IMR-90 (cell line): Measurements from ENCODE around the gene NUFIP1. TPM values are rescaled to one million over a fixed set of nuclear protein-coding genes. Genes with fewer than 3 reads are reported as not detected.
A peak's percentile ranks its signal among the peaks of the same experiment; 100 is the strongest.

Experiments used
- ATAC-seq: fragments of 200-7000 bp; cut with Tn5 transposase; 2 replicates; pipeline ENCODE4 v1.9.1; 2020; ENCODE audit warnings: low read depth, mild to moderate bottlenecking, moderate library complexity
- BruUV-seq: library from RNA; stranded (reverse); fragments of 400-500 nt; replicated peaks from 2 replicates; lab custom pipeline; 2021; lab: Mats Ljungman, UMichigan
- CTCF ChIA-PET: fragments of 300-600 bp; formaldehyde crosslinking; extraction: SDS; loops from one replicate; lab custom pipeline; 2021; ENCODE audit warnings: antibody characterized with exemption; lab: Yijun Ruan, JAX
- POLR2A ChIA-PET: fragments of 300-600 bp; sonication (Branson Sonifier 250); formaldehyde crosslinking; loops from one replicate; lab custom pipeline; 2022; ENCODE audit warnings: antibody characterized with exemption; ENCODE audit not compliant: unreplicated experiment; lab: Charles Lee
- DNase-seq: peaks from one replicate; pipeline ENCODE4 v3.0.0; 2013
- H2AFZ ChIP-seq: replicated peaks from 2 replicates; pipeline ENCODE3; 2013; ENCODE audit warnings: low read length, mild to moderate bottlenecking; ENCODE audit not compliant: poor library complexity
- H2AK5ac ChIP-seq: 2 replicates; pipeline ENCODE4 v1.6.1; 2013; ENCODE audit warnings: low read depth, low read length, inconsistent platforms
- H2AK9ac ChIP-seq: replicated peaks from 2 replicates; pipeline ENCODE3; 2013; ENCODE audit warnings: mild to moderate bottlenecking, low read depth, low read length, moderate library complexity; ENCODE audit not compliant: poor library complexity
- H2BK120ac ChIP-seq: 2 replicates; pipeline ENCODE4 v1.6.1; 2013; ENCODE audit warnings: low read depth, low read length, inconsistent platforms
- H2BK15ac ChIP-seq: 3 replicates; pipeline ENCODE4 v1.6.1; 2013; ENCODE audit warnings: low read depth, low read length, inconsistent platforms
- H2BK20ac ChIP-seq: 2 replicates; pipeline ENCODE4 v1.6.1; 2013; ENCODE audit warnings: low read depth, mild to moderate bottlenecking, inconsistent platforms, low read length, moderate library complexity
- H2BK5ac ChIP-seq: 2 replicates; pipeline ENCODE4 v1.6.1; 2013; ENCODE audit warnings: mild to moderate bottlenecking, low read depth, low read length, inconsistent platforms; ENCODE audit not compliant: poor library complexity, severe bottlenecking
- H3K14ac ChIP-seq: replicated peaks from 2 replicates; pipeline ENCODE4 v1.6.1; 2013; ENCODE audit warnings: low read depth, low read length, inconsistent platforms
- H3K18ac ChIP-seq: 2 replicates; pipeline ENCODE4 v1.6.1; 2013; ENCODE audit warnings: low read depth, low read length, control low read depth
- H3K23ac ChIP-seq: 2 replicates; pipeline ENCODE4 v1.6.1; 2013; ENCODE audit warnings: low read depth, low read length, inconsistent platforms
- H3K27ac ChIP-seq: 2 replicates; pipeline ENCODE4 v1.5.1; 2013; ENCODE audit warnings: mild to moderate bottlenecking, control low read depth, low read length; ENCODE audit not compliant: insufficient read depth
- H3K27me3 ChIP-seq: 2 replicates; pipeline ENCODE4 v1.6.1; 2013; ENCODE audit warnings: low read length; ENCODE audit not compliant: control insufficient read depth, insufficient read depth
- H3K36me3 ChIP-seq: 2 replicates; pipeline ENCODE4 v1.6.1; 2013; ENCODE audit warnings: low read length, mixed read lengths; ENCODE audit not compliant: control insufficient read depth, insufficient read depth
- H3K4ac ChIP-seq: 2 replicates; pipeline ENCODE4 v1.6.1; 2013; ENCODE audit warnings: low read depth, low read length, inconsistent platforms
- H3K4me1 ChIP-seq: 2 replicates; pipeline ENCODE4 v1.6.1; 2013; ENCODE audit warnings: low read length, mixed read lengths; ENCODE audit not compliant: control insufficient read depth, insufficient read depth
- H3K4me2 ChIP-seq: 2 replicates; pipeline ENCODE4 v1.6.1; 2013; ENCODE audit warnings: low read depth, mild to moderate bottlenecking, control low read depth, low read length, moderate library complexity
- H3K4me3 ChIP-seq: 2 replicates; pipeline ENCODE4 v1.5.1; 2013; ENCODE audit warnings: low read depth, mild to moderate bottlenecking, control low read depth, low read length, moderate library complexity; ENCODE audit not compliant: insufficient read depth
- H3K56ac ChIP-seq: 2 replicates; pipeline ENCODE4 v1.6.1; 2013; ENCODE audit warnings: low read length, inconsistent platforms; ENCODE audit not compliant: insufficient read depth; ENCODE audit errors: extremely low read depth
- H3K79me1 ChIP-seq, 2 experiments: 2 replicates each; pipeline ENCODE4 v1.6.1; 2013; ENCODE audit warnings: low read length in 2 of 2, inconsistent platforms in 1 of 2, low read depth in 1 of 2
- H3K9ac ChIP-seq: 2 replicates; pipeline ENCODE4 v1.6.1; 2013; ENCODE audit warnings: low read depth, low read length, control low read depth
- H3K9me1 ChIP-seq: 2 replicates; pipeline ENCODE4 v1.6.1; 2013; ENCODE audit warnings: low read length, inconsistent platforms; ENCODE audit not compliant: insufficient read depth
- H3K9me3 ChIP-seq: 2 replicates; pipeline ENCODE4 v1.6.1; 2013; ENCODE audit warnings: low read length; ENCODE audit not compliant: control insufficient read depth, insufficient read depth
- H4K20me1 ChIP-seq: 2 replicates; pipeline ENCODE4 v1.6.1; 2013; ENCODE audit warnings: low read length, inconsistent platforms; ENCODE audit not compliant: insufficient read depth
- H4K5ac ChIP-seq: 2 replicates; pipeline ENCODE4 v1.6.1; 2013; ENCODE audit warnings: mild to moderate bottlenecking, low read depth, low read length, control low read depth
- H4K8ac ChIP-seq, 2 experiments: 2 replicates each; pipeline ENCODE4 v1.6.1; 2013; ENCODE audit warnings: low read depth in 2 of 2, low read length in 2 of 2, control low read depth in 1 of 2, inconsistent platforms in 1 of 2
- H4K91ac ChIP-seq: 2 replicates; pipeline ENCODE4 v1.6.1; 2013; ENCODE audit warnings: low read depth, low read length, inconsistent platforms; ENCODE audit not compliant: insufficient read depth
- CEBPB ChIP-seq: IDR thresholded peaks from 2 replicates; pipeline ENCODE4 v1.6.1; 2012; ENCODE audit warnings: low read depth, low read length, improper control_type of control experiment
- WGBS, 2 experiments: methylation state at CpG; one replicate each; pipeline versions ENCODE4 v1.1.5 to v1.1.7; 2013; ENCODE audit warnings: missing lambda C conversion rate in 2 of 2; ENCODE audit not compliant: insufficient read length in 1 of 2; ENCODE audit errors: extremely low coverage in 2 of 2; 5-methylcytosine and 5-hydroxymethylcytosine counted together
- dilution Hi-C: fragments of 300-500 bp; cut with HindIII; formaldehyde crosslinking; loops from one replicate; pipeline ENCODE4 v1.14.3; 2018; ENCODE audit warnings: low sequenced_read_pairs; ENCODE audit not compliant: unreplicated experiment
- in situ Hi-C: fragments of 300-500 bp; cut with MboI; formaldehyde crosslinking; loops from 3 replicates; pipeline ENCODE4 v1.14.3; 2019; ENCODE audit warnings: low sequenced_read_pairs, inconsistent platforms, mixed read lengths
- intact Hi-C: fragments of 100-400 bp; cut with micrococcal nuclease; formaldehyde crosslinking; loops from 2 replicates; pipeline ENCODE4 v1.10.0; 2022
- polyA plus RNA-seq, 3 experiments: library from polyadenylated mRNA; depleted of rRNA; stranded (reverse); fragments of >200 nt; gene quantifications; 2 replicates each; pipeline ENCODE4 v1.2.3, GENCODE V29; 2012; ENCODE audit warnings: low replicate concordance in 1 of 3
- total RNA-seq: library from RNA; depleted of rRNA; stranded (reverse); fragments of >200 nt; gene quantifications from 2 replicates; pipeline ENCODE4 v1.2.3, GENCODE V29; 2012
- TF ChIP-seq, protein P1 (sequence below): fragments of 150-350 bp; IDR thresholded peaks from 2 replicates; pipeline ENCODE4 v1.6.1; 2017; ENCODE audit warnings: mild to moderate bottlenecking, antibody characterized with exemption, low read length, low read depth

Gene NUFIP1
- total and polyA plus RNA-seq, 2 of the 4 experiments (the other 2 are of a cell fraction): 1.4 to 2.3 TPM

GRCh38 chr13:44934724-44935123 lies 54.5 kb downstream of the NUFIP1 start:
- H2BK120ac ChIP-seq: no peak overlapping the region
- peaks cover 10% of the 10 kb centered on the region for H3K9me1 ChIP-seq
- no peak overlapping the region for H4K5ac ChIP-seq
- dilution Hi-C loops: no loop called here
- no peak overlapping the region for H4K91ac ChIP-seq
- H3K56ac ChIP-seq: no peak overlapping the region
- in situ Hi-C loops: no loop called here
- H3K4me2 ChIP-seq: no peak overlapping the region
- no peak overlapping the region for H3K27ac ChIP-seq
- no TSS peak for BruUV-seq
- intact Hi-C loops: no loop called here
- WGBS, 2 experiments: no CpG with 5 or more reads among the region's 1 CpG
- no peaks in the 10 kb centered on the region for H3K27me3 ChIP-seq
- H3K23ac ChIP-seq: no peak overlapping the region
- H2BK5ac ChIP-seq: no peak overlapping the region
- no peak overlapping the region for H3K14ac ChIP-seq
- no peak overlapping the region for H2BK20ac ChIP-seq
- ATAC-seq: no peak
- peak; percentile 67 for DNase-seq
- H2AK5ac ChIP-seq: no peak overlapping the region
- H3K79me1 ChIP-seq: no peaks in the 10 kb centered on the region
- H3K9ac ChIP-seq: no peak overlapping the region
- no peak overlapping the region for H4K8ac ChIP-seq
- H3K4ac ChIP-seq: no peak overlapping the region
- H2AK9ac ChIP-seq: no peak overlapping the region
- H3K4me3 ChIP-seq: no peak overlapping the region
- no peaks in the 10 kb centered on the region for H3K36me3 ChIP-seq
- H4K20me1 ChIP-seq: no peaks in the 10 kb centered on the region
- CTCF ChIA-PET: no interaction called here
- peaks cover 6% of the 10 kb centered on the region; the same call in 1 of the 2 replicates for H3K4me1 ChIP-seq
- H3K18ac ChIP-seq: no peak overlapping the region
- H3K9me3 ChIP-seq: no peaks in the 10 kb centered on the region
- POLR2A ChIA-PET: no interaction called here
- H2BK15ac ChIP-seq: no peak overlapping the region
- no peak overlapping the region for H2AFZ ChIP-seq
- TF ChIP-seq, protein P1, sequence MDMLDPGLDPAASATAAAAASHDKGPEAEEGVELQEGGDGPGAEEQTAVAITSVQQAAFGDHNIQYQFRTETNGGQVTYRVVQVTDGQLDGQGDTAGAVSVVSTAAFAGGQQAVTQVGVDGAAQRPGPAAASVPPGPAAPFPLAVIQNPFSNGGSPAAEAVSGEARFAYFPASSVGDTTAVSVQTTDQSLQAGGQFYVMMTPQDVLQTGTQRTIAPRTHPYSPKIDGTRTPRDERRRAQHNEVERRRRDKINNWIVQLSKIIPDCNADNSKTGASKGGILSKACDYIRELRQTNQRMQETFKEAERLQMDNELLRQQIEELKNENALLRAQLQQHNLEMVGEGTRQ: no peak
- TF ChIP-seq CEBPB: peak; percentile 79
